Motor neuron (in vitro differentiated cells): Measurements from ENCODE around the gene WDR11. TPM values are rescaled to one million over a fixed set of nuclear protein-coding genes. Genes with fewer than 3 reads are reported as not detected.
"Not testable (repeated sequence)": the region's sequence is repeated elsewhere in the genome, so short reads cannot be mapped to it uniquely, and the experiment has no call there.

Experiments used
- ATAC-seq, 8 experiments: fragments of 200-7000 bp; cut with Tn5 transposase; replicated peaks in 6 of 8; 2 replicates each; pipeline ENCODE4 v1.8.0; 2021; ENCODE audit warnings: mild to moderate bottlenecking in 8 of 8, moderate library complexity in 8 of 8
- H3K27ac ChIP-seq, 2 donors: fragments of 250-450 bp; sonication (Bioruptor Pico); 2 replicates each; pipeline ENCODE4 v1.9.0; 2021; ENCODE audit warnings: antibody characterized with exemption in 2 of 2, mild to moderate bottlenecking in 2 of 2, moderate library complexity in 1 of 2
- H3K4me1 ChIP-seq, 2 donors: fragments of 250-450 bp; sonication (Bioruptor Pico); replicated peaks in 1 of 2; 2 replicates each; pipeline ENCODE4 v1.6.1; 2021; ENCODE audit warnings: antibody characterized with exemption in 2 of 2, mild to moderate bottlenecking in 2 of 2, moderate library complexity in 1 of 2
- H3K4me3 ChIP-seq, 5 donors: fragments of 250-450 bp; sonication (Bioruptor Pico); 2 replicates each; pipeline ENCODE4 v1.9.0; 2021; ENCODE audit warnings: antibody characterized with exemption in 5 of 5, mild to moderate bottlenecking in 5 of 5, moderate library complexity in 4 of 5
- WGBS, 10 experiments: fragments of 450-650 bp; shearing (Covaris generic); methylation state at CpG; one replicate each; pipeline ENCODE4 v1.0.0; 2022; 5-methylcytosine and 5-hydroxymethylcytosine counted together
- in situ Hi-C, 9 experiments: fragments of 400-800 bp; cut with MboI; loops; one replicate each; pipeline ENCODE4 v1.15.0; 2021; ENCODE audit warnings: low sequenced_read_pairs in 9 of 9, low pct_unique_long_range_greater_than_20kb in 2 of 9; ENCODE audit not compliant: unreplicated experiment in 9 of 9
- total RNA-seq, 8 experiments: library from RNA; unstranded; fragments of 300-600 nt; gene quantifications; 2 replicates each; pipeline versions ENCODE4 v1.2.3 to v1.2.4, GENCODE V29; 2022

WDR11 gene
- total RNA-seq, 8 experiments from 2014 or later = 24.1 to 207 (median 48.7) TPM

DNA sequence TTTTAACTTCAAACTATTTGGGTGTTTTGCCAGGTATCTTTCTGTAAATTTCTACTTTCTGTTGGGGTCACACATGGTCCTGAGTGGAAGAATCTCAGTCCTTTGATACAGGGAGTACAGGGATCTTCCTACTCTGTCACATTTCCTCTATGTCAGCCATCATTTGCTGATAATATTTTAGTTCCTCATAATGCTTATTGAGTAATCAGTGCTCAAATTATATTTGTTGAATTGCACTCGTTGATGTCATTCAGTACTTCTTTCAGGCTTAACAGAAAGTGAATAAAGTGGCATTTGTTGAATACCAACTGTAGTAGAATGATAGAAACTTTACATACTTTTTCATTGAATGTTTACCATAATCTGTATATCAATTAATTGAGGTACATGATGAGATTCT lies 31.9 kb downstream of the WDR11 start:
- H3K27ac ChIP-seq = no peak overlapping the region
- no peak overlapping the region for H3K4me3 ChIP-seq
- 57 to 100% (median 100%) methylated on average over 1 of the region's 1 CpG; no CpG with 5 or more reads in 2 of the 10 experiments for WGBS, 10 experiments
- ATAC-seq = no peak
- in situ Hi-C loops = no loop called here
- H3K4me1 ChIP-seq = no peaks in the 10 kb centered on the region

DNA sequence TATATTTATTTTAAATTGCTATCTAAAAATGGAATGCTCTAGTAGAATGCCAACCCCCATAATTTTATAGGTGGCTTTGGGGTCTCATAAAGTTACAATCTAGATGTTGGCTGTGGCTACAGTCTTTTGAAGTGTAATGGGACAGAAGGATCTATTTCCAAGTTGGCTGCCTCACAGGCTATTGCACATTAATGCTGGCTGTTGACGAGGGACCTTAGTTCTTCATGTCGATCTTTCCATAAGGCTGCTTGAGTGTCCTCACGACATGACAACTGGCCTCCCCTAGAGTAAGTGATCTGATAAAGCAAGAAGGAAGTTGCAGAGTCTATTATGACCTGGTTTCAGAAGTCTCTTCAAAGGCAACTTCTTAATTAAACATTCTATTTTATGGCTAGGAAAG lies 36.3 kb downstream of the WDR11 start:
- 40 to 100% (median 85%) methylated on average over 1 to 3 of the region's 3 CpGs; no CpG with 5 or more reads in 2 of the 10 experiments for WGBS, 10 experiments
- no peak for ATAC-seq

GRCh38 chr10:120891365-120891764 lies 40.2 kb downstream of the WDR11 start:
- Histone ChIP-seq H3K27ac (peak overlapping the region in 1 of 2 donors; percentile 62), H3K4me3 (no peak overlapping the region), H3K4me1 (peaks cover 0 to 8% of the 10 kb centered on the region in 2 donors)
- peak in 1 of 8 experiments; percentile 64 for ATAC-seq
- in situ Hi-C loops = no loop called here

More for the DNA sequence above, 36.3 kb downstream of the WDR11 start:
- in situ Hi-C loops = no loop called here
- H3K4me3 ChIP-seq = no peak overlapping the region
- H3K4me1 ChIP-seq = peaks cover 0 to 8% of the 10 kb centered on the region in 2 donors
- no peak overlapping the region for H3K27ac ChIP-seq

- in situ Hi-C loops = no loop called here
- 67 to 100% (median 87%) methylated on average over 1 of the region's 1 CpG; no CpG with 5 or more reads in 6 of the 10 experiments for WGBS, 10 experiments
- ATAC-seq = no peak
- Histone ChIP-seq H3K27ac (no peak overlapping the region), H3K4me3 (no peak overlapping the region), H3K4me1 (peaks cover 0 to 15% of the 10 kb centered on the region in 2 donors)
These were observed 43.4 kb downstream of the WDR11 start for GRCh38 chr10:120894556-120894955.

DNA sequence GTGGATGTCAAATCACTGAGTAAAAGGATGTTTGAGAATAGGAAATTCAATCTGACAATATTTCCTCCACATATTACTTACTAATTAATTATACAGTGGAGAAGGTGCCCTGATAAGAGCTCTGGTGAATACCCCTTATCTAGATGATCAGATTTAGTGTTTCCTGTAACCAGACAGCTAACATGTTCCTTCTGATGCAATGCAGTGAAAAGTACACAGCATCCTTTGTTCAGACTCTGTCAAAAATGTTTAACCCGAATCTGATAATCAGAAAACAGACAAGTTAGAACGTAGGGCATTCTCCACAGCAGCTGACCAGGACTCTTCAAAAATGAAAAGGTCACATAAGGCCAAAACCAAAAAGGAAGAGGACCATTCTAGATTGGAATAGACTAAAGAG lies 46.2 kb downstream of the WDR11 start:
- 40 to 95% (median 59%) methylated on average over 1 to 2 of the region's 2 CpGs for WGBS, 10 experiments
- Histone ChIP-seq H3K4me1 (peaks cover 0 to 6% of the 10 kb centered on the region in 2 donors), H3K4me3 (no peak overlapping the region), H3K27ac (no peak overlapping the region)
- in situ Hi-C loops = no loop called here
- peak in 4 of 8 experiments; percentile 19 to 90 (median 56) for ATAC-seq

DNA sequence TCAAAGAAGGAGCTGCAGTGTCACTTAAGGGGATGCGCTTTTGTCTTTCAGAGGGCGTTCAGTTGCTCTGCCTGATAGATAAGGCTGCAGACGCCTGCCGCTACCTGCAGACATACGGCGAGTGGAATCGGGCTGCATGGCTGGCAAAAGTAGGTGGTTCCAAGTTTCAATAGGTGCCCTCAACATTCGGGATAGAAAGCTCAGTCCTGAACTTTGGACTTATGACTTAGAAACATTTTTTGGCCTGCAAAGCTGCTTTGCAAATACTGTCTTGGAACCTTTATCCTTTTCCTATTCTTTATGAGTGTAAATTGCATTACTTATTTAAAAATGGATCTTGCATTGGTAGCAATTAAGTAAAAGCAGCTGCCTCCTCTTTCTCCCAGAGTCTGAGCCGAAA lies 54.1 kb downstream of the WDR11 start:
- WGBS, 10 experiments = 75 to 100% (median 91%) methylated on average over 1 to 9 of the region's 9 CpGs; no CpG with 5 or more reads in 2 of the 10 experiments
- in situ Hi-C loops = no loop called here
- Histone ChIP-seq H3K4me3 (no peak overlapping the region), H3K27ac (no peak overlapping the region), H3K4me1 (no peaks in the 10 kb centered on the region)
- ATAC-seq = no peak

- H3K4me3 ChIP-seq = no peak overlapping the region
- peak in 1 of 8 experiments; percentile 37 for ATAC-seq
- no peaks in the 10 kb centered on the region for H3K4me1 ChIP-seq
- in situ Hi-C loops = no loop called here
- 0 to 73% (median 26%) methylated on average over 1 to 7 of the region's 9 CpGs; no CpG with 5 or more reads in 1 of the 10 experiments for WGBS, 10 experiments
- H3K27ac ChIP-seq = no peak overlapping the region
These were observed 66.5 kb downstream of the WDR11 start for GRCh38 chr10:120917521-120918250.

- in situ Hi-C loops = not testable (repeated sequence)
These were observed 72.7 kb downstream of the WDR11 start for GRCh38 chr10:120923886-120924285.

GRCh38 chr10:120926611-120927010 lies 75.4 kb downstream of the WDR11 start:
- peaks cover 0 to 2% of the 10 kb centered on the region in 2 donors for H3K4me1 ChIP-seq
- no peak overlapping the region for H3K27ac ChIP-seq
- H3K4me3 ChIP-seq = no peak overlapping the region
- WGBS, 10 experiments = 20% methylated on average over 1 of the region's 6 CpGs; no CpG with 5 or more reads in 9 of the 10 experiments
- no peak for ATAC-seq
- in situ Hi-C loops = loop anchor here in 8 of 9 experiments (25.0 kb wide), 2 partner anchors 811 to 961 kb away; no protein-coding TSS in a partner anchor

More at GRCh38 chr10:120923886-120924285, 72.7 kb downstream of the WDR11 start:
- not testable (repeated sequence) for H3K4me1 ChIP-seq, H3K27ac ChIP-seq, H3K4me3 ChIP-seq, ATAC-seq
- no CpG with 5 or more reads among the region's 29 CpGs for WGBS, 10 experiments

GRCh38 chr10:120927352-120927751 lies 76.2 kb downstream of the WDR11 start:
- H3K4me1 ChIP-seq = peaks cover 0 to 3% of the 10 kb centered on the region in 2 donors
- ATAC-seq = no peak
- in situ Hi-C loops = loop anchor here in 8 of 9 experiments (25.0 kb wide), 2 partner anchors 810 to 960 kb away; no protein-coding TSS in a partner anchor
- H3K27ac ChIP-seq = no peak overlapping the region
- no peak overlapping the region for H3K4me3 ChIP-seq
- 0 to 100% (median 72%) methylated on average over 1 to 4 of the region's 4 CpGs; no CpG with 5 or more reads in 3 of the 10 experiments for WGBS, 10 experiments

GRCh38 chr10:120929166-120929565 lies 78.0 kb downstream of the WDR11 start:
- no peak for ATAC-seq
- WGBS, 10 experiments = 0 to 100% (median 74%) methylated on average over 1 to 6 of the region's 7 CpGs; no CpG with 5 or more reads in 1 of the 10 experiments
- Histone ChIP-seq H3K4me3 (no peak overlapping the region), H3K4me1 (peaks cover 0 to 3% of the 10 kb centered on the region in 2 donors), H3K27ac (no peak overlapping the region)
- in situ Hi-C loops = loop anchor here in 8 of 9 experiments (25.0 kb wide), 2 partner anchors 808 to 958 kb away; no protein-coding TSS in a partner anchor

DNA sequence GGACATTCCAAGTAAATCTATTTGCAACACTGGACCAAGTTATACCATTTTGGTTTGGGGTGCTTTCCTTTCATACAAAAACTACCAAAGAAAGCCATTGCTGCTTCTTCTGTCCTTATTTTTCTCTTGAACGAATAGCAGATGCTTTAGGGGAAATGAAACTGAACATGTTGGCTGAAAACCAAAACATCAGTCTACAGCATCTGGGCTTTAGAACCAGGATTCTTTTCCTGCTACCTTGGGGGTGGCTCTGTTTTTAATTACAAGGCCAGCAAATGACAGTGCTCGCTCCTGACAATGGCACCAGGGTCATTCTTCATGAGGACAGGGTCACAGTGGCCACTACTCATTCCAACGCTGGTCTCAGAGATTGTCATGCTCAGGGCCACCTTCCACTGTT lies 80.3 kb downstream of the WDR11 start:
- ATAC-seq = no peak
- peaks cover 0 to 3% of the 10 kb centered on the region in 2 donors for H3K4me1 ChIP-seq
- H3K4me3 ChIP-seq = no peak overlapping the region
- WGBS, 10 experiments = 0 to 83% (median 50%) methylated on average over 1 to 3 of the region's 3 CpGs; no CpG with 5 or more reads in 1 of the 10 experiments
- in situ Hi-C loops = loop anchor here in 8 of 9 experiments (25.0 kb wide), 2 partner anchors 806 to 956 kb away; no protein-coding TSS in a partner anchor
- H3K27ac ChIP-seq = no peak overlapping the region

DNA sequence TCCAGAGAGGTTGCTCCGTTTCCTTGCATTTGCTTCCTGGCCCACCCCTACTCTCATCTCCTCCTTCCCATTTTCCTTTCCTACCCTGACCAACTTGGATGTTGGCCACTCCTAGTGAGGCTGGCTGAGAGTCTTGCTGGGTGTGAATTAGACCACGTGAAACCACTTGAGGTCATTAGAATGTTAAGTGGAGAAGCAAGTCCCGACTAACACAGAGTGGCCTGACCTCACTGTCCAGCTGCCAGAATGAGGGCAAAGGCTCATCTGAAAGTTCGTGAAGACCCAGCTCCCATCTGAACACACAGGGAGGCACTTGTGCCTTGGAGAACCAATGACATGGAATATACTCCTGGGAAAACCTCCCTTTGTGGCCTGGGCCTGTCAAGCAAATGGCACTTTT lies 80.8 kb downstream of the WDR11 start:
- Histone ChIP-seq H3K27ac (no peak overlapping the region), H3K4me1 (peaks cover 0 to 3% of the 10 kb centered on the region in 2 donors), H3K4me3 (no peak overlapping the region)
- WGBS, 10 experiments = 0 to 76% (median 32%) methylated on average over 2 to 4 of the region's 4 CpGs; no CpG with 5 or more reads in 6 of the 10 experiments
- no peak for ATAC-seq
- in situ Hi-C loops = loop anchor here in 8 of 9 experiments (25.0 kb wide), 2 partner anchors 805 to 955 kb away; no protein-coding TSS in a partner anchor
